Mesothelial cell of epicardium (in vitro differentiated cells): ENCODE measurements around the gene GREB1L. TPM values are rescaled to one million over a fixed set of nuclear protein-coding genes. Genes with fewer than 3 reads are reported as not detected.
"Not testable (repeated sequence)": the region's sequence is repeated elsewhere in the genome, so short reads cannot be mapped to it uniquely, and the experiment has no call there.

Experiments used
- DNase-seq, 2 experiments: peaks; one replicate each; pipeline ENCODE4 v3.0.0; 2021; ENCODE audit warnings: low spot score in 2 of 2; ENCODE audit not compliant: unreplicated experiment in 2 of 2
- H3K27ac Mint-ChIP-seq: 2 replicates; pipeline ENCODE4 v1.8.0; 2021; ENCODE audit warnings: mixed read lengths
- H3K27me3 Mint-ChIP-seq: 2 replicates; pipeline ENCODE4 v1.8.0; 2021; ENCODE audit warnings: low read depth, mixed read lengths
- H3K36me3 Mint-ChIP-seq: 2 replicates; pipeline ENCODE4 v1.8.0; 2021; ENCODE audit warnings: mixed read lengths
- H3K4me1 Mint-ChIP-seq: 2 replicates; pipeline ENCODE4 v1.8.0; 2021; ENCODE audit warnings: mixed read lengths
- H3K4me3 Mint-ChIP-seq: 2 replicates; pipeline ENCODE4 v1.8.0; 2021; ENCODE audit warnings: mild to moderate bottlenecking, moderate library complexity, mixed read lengths
- H3K9me3 Mint-ChIP-seq: 2 replicates; pipeline ENCODE4 v1.8.0; 2021; ENCODE audit warnings: mixed read lengths
- total RNA-seq: library from RNA; stranded (reverse); gene quantifications from 3 replicates; pipeline ENCODE4 v1.2.1, GENCODE V29; 2021
- TF ChIP-seq, protein P1 (sequence below): fragments of 200-600 bp; sonication (generic); IDR thresholded peaks from one replicate; pipeline ENCODE4 v1.5.0; 2021; ENCODE audit warnings: antibody characterized with exemption; ENCODE audit not compliant: unreplicated experiment

The GREB1L gene
- total RNA-seq, 1 donor from 2014 or later: 25.5 TPM

DNA sequence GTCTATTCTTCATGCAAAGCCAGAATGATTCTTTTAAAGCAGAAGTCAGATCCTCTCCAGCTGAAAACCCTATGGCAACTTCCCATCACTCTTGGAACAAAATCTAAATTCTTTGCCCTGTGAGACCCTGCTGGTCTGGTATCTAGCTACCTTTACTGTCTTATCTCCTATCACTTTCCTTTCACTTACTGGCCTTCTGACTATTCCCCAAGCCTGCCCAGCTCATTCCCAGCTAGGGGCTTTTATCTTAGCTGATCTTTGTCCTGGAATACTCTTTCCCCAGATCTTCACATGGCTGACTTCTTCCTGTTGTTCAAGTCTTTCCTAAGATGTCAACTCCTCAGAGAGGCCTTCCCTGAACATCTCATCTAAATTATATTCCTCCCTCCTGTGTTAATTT, 63.6 kb downstream of the GREB1L start:
- DNase-seq: no peak
- TF ChIP-seq, protein P1, sequence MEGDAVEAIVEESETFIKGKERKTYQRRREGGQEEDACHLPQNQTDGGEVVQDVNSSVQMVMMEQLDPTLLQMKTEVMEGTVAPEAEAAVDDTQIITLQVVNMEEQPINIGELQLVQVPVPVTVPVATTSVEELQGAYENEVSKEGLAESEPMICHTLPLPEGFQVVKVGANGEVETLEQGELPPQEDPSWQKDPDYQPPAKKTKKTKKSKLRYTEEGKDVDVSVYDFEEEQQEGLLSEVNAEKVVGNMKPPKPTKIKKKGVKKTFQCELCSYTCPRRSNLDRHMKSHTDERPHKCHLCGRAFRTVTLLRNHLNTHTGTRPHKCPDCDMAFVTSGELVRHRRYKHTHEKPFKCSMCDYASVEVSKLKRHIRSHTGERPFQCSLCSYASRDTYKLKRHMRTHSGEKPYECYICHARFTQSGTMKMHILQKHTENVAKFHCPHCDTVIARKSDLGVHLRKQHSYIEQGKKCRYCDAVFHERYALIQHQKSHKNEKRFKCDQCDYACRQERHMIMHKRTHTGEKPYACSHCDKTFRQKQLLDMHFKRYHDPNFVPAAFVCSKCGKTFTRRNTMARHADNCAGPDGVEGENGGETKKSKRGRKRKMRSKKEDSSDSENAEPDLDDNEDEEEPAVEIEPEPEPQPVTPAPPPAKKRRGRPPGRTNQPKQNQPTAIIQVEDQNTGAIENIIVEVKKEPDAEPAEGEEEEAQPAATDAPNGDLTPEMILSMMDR: no peak
- no peak overlapping the region for H3K27ac Mint-ChIP-seq
- H3K36me3 Mint-ChIP-seq: no peaks in the 10 kb centered on the region
- no peak overlapping the region for H3K4me3 Mint-ChIP-seq
- H3K27me3 Mint-ChIP-seq: no peaks in the 10 kb centered on the region
- no peaks in the 10 kb centered on the region for H3K9me3 Mint-ChIP-seq
- H3K4me1 Mint-ChIP-seq: peaks cover 18% of the 10 kb centered on the region

DNA sequence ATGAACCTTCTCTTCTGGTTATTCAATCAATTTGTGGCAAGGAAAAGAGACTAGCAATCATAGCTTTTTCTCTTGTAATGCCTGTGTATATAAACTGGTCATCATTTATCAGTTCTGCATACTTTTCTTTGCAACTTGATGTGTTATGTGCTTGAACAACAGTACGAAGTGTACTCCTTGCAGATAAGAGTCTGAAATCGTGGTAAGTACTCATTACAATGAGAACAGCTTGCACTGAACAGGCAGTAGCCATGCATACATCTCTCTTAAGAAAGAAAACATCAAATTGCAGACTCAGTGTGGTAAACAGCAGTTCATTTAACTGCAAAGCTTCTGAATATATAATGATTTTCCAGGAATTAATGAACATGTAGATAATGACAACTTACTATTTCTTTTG, 64.3 kb downstream of the GREB1L start:
- TF ChIP-seq, protein P1: no peak
- no peak overlapping the region for H3K27ac Mint-ChIP-seq
- no peak for DNase-seq
- no peak overlapping the region for H3K4me3 Mint-ChIP-seq
- H3K9me3 Mint-ChIP-seq: no peaks in the 10 kb centered on the region
- H3K27me3 Mint-ChIP-seq: no peaks in the 10 kb centered on the region
- H3K4me1 Mint-ChIP-seq: peaks cover 14% of the 10 kb centered on the region
- no peaks in the 10 kb centered on the region for H3K36me3 Mint-ChIP-seq

DNA sequence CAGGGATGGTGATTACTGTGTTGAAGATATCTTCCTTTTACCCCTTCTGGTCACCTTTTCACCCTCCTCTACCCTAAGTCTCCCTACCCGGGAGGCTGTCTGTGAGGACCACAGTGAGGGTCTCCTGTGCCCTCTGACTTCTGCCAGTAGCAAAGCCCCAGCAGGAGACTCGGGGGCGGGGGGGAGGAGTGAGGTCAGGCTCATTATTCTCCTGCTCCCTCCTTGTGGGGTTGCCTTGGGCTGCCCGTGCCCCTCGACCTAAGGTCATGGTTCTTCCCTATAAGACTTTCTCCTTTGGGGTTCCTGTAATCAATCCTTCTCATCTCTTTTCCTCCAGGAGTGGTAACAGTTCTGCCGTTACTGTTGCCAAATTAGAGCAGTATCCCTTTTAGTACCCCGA, 65.5 kb downstream of the GREB1L start:
- no peaks in the 10 kb centered on the region for H3K9me3 Mint-ChIP-seq
- no peaks in the 10 kb centered on the region for H3K27me3 Mint-ChIP-seq
- H3K36me3 Mint-ChIP-seq: no peaks in the 10 kb centered on the region
- peaks cover 12% of the 10 kb centered on the region for H3K4me1 Mint-ChIP-seq
- no peak for DNase-seq
- TF ChIP-seq, protein P1: no peak
- H3K27ac Mint-ChIP-seq: no peak overlapping the region
- no peak overlapping the region for H3K4me3 Mint-ChIP-seq

DNA sequence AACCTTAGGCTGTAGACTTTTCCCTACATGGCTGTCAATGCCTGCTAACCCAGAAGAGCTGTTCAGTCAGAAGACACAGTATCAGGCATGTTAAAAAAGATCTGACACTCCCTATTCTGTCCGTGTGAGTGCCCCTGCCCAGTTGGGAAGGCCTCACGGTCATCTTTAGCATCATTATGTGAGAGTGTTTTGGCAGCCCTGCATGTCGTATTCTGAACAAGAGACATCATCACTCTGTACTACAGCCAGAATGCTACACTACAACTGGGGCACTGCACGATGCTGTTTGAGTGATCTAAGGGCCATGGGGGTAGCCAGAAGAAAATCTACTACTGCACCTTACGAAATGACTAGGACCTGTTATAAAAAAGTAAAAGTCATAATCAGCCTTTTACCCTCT, 67.2 kb downstream of the GREB1L start:
- H3K36me3 Mint-ChIP-seq: no peaks in the 10 kb centered on the region
- H3K4me3 Mint-ChIP-seq: no peak overlapping the region
- H3K4me1 Mint-ChIP-seq: peaks cover 15% of the 10 kb centered on the region
- H3K27ac Mint-ChIP-seq: no peak overlapping the region
- H3K27me3 Mint-ChIP-seq: no peaks in the 10 kb centered on the region
- no peak for DNase-seq
- TF ChIP-seq, protein P1: no peak
- H3K9me3 Mint-ChIP-seq: no peaks in the 10 kb centered on the region

DNA sequence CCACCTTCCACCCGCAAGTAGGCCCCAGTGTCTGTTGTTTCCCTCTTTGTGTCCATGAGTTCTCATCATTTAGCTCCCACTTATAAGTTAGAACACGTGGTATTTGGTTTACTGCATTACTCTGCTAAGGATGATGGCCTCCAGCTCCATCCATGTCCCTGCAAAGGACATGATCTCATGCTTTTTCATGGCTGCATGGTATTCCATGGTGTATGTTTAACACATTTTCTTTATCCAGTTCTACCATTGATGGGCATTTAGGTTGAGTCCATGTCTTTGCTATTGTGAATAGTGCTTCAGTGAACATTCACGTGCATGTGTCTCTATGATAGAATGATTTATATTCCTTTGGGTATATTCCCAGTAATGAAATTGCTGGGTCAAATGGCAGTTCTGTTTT, 69.9 kb downstream of the GREB1L start:
- not testable (repeated sequence) for H3K27ac Mint-ChIP-seq, H3K9me3 Mint-ChIP-seq, DNase-seq, H3K4me3 Mint-ChIP-seq, H3K36me3 Mint-ChIP-seq, H3K27me3 Mint-ChIP-seq
- peaks cover 29% of the 10 kb centered on the region for H3K4me1 Mint-ChIP-seq

DNA sequence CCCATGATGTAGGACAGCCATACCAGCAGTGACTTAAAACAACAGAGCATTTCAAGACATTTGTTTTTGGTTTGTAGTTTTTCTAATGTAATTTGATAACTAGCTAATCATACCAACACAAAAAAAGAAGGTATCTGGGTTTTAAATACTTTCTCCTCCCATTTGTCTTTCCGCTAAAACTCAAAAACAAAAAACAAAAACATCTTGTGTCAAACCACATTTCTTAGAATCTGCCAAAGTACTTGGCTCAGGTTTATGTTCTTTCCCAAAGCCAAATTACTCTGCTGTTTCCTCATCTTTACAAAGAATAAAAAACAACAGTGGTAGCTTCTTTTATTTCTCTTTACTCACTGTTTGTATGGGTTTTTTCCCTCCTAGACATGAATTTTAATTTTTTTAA, 71.5 kb downstream of the GREB1L start:
- TF ChIP-seq, protein P1: no peak
- Mint-ChIP-seq H3K36me3 (no peaks in the 10 kb centered on the region), H3K9me3 (no peaks in the 10 kb centered on the region), H3K27me3 (no peaks in the 10 kb centered on the region), H3K4me1 (peaks cover 28% of the 10 kb centered on the region), H3K4me3 (no peak overlapping the region), H3K27ac (peak overlapping the region; percentile 3)
- no peak for DNase-seq
